GM19468 (cell line): Measurements from ENCODE around the gene CLEC11A.
"Not testable (repeated sequence)": the region's sequence is repeated elsewhere in the genome, so short reads cannot be mapped to it uniquely, and the experiment has no call there.

ENCODE experiments used
- ATAC-seq: cut with Tn5 transposase; IDR thresholded peaks from one replicate; pipeline ENCODE4 v1.9.1; 2021; ENCODE audit warnings: mild to moderate bottlenecking, moderate library complexity, moderate number of reproducible peaks; ENCODE audit not compliant: unreplicated experiment; ENCODE audit errors: extremely low read depth

CLEC11A gene

DNA sequence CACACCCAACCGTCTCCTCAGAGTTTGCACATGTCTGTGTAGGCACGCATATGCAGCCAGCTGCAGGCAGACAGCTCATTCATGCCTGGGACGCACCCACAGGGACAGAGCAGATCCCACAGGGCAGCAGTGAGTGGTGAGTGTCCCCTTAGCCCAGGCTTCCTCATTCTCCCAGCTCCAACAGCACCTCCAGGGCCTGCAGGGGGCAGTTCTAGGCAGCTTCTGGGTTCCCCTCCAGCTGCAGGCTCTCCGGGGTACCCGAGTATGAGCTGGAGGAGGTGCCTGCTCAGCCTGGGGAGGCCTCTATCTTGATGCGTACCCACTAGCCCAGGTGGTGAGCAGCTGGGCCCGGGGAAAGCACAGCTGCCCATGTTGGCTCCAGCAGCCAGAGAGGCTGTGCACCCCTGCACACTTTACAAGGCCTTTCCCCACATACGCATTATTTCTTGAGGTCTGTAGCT, 2.2 kb upstream of the CLEC11A start:
- no peak for ATAC-seq

DNA sequence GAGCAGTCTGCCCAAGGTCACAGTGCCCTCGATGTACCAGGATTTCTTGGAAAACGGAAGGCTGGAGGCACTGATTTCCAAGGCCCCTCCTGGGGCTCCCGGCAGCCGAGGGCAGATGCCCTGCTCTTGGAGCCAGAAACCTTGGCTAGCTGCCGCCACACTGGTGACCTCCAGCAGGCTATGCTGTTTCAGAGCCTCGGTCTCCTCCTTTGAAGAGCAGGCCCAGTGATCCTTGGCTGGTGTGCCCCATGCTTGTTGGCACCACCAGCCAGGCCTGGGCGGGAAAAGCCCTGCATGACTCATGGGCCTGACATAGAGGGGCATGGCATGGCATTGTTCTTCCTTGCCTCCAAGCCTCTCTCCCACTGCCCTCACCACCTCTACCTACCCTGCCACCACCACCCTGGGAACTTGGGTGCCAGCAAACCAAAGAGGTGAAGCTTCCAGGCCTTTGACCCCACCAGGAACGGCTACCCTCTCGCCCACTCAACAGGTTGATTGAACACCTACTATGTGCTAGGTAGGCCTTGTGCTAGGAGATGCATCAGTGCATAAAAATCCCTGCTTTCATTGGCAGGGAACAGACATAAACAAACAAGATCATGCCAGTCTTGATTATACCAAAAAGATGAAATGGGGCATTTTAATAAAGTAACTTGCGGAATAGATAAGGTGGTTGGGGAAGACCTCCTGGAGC, 1.6 kb upstream of the CLEC11A start:
- no peak for ATAC-seq

DNA sequence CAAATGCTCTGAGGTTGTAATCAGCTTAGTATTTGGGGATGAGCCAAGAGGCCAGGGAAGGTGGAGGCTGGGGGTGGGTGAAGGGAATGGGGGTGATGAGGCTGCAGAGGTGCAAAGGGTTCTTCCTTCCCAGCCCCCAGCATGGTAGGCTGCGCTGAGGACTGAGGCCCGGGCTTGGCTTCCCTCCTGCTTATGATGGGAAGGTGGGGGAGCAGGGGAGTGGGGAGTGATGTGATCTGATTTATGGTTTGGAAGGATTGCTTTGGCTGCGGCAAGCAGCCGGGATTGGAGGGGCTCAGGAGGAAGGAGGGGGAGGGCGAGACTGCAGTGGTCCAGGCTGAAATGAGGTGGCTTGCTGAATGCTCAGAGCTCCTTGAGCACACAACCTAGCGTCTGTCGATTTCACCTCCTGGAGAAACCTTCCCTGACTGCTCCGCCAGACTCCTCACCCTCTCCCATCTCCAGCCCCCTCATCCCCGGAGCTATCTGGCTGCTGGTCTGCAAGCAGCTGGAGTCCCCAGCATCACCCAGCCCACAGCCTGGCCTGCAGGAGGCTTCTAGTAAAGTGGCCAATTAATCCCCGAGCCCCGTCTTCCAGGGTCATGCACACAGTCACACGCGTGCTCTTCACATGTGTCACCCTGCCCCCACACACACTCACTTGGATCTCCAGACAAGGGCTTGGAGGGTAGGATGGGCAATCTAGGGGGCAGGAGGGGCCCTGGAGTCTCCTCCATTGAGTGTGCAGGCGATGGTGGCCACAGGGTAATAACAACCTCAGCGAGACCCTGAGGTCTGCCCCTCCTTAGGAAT, 757 bp upstream of the CLEC11A start:
- ATAC-seq: no peak

DNA sequence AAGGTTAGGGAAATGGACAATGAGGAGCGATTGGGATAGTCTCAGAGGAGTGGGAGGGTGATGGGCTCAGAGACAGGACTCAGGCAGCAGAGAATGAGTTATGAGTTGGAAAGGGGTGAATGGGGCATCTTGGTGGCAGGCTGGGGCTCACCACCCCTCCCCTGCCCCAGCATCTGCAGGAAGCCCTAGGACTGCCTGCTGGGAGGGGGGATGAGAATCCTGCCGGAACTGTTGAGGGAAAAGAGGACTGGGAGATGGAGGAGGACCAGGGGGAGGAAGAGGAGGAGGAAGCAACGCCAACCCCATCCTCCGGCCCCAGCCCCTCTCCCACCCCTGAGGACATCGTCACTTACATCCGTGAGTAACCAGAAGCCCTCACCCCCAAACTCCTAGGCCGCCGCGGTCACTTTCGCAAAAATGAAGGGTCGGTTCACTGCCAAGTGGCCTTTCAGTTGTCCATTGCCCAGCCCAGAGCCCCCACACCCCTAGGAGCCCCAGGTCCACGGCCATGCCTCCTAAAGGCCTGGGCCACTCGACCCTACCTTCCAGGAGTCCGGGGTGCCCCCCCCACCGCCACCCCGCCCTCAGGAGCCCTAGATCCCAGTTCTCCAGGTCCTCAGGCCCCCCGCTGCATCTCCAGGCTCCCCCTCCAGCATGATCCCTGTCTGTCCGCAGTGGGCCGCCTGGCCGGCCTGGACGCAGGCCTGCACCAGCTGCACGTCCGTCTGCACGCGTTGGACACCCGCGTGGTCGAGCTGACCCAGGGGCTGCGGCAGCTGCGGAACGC, 764 bp downstream of the CLEC11A start:
- no peak for ATAC-seq

DNA sequence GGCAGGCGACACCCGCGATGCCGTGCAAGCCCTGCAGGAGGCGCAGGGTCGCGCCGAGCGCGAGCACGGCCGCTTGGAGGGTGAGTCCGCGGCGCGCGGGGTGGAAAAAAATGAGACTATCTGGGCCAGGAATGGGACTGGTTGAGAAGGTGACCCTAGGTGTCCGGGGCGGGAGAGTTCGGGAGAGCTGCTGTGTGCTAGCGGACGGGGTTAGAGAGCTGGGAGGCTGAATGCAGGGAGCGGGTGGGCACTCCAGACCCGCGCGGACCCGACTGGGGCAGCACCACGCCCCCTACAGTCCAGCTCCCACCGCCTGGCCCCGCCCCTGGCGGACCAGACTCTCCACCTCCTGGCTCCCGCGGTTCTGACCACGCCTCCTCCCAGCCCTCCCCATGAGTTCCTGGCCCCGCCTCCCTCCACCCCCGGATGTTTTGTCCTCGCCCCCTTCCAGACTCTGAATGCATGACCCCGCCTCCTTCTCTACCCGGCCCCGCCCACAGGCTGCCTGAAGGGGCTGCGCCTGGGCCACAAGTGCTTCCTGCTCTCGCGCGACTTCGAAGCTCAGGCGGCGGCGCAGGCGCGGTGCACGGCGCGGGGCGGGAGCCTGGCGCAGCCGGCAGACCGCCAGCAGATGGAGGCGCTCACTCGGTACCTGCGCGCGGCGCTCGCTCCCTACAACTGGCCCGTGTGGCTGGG, 1.5 kb downstream of the CLEC11A start:
- ATAC-seq: peak; percentile 39

DNA sequence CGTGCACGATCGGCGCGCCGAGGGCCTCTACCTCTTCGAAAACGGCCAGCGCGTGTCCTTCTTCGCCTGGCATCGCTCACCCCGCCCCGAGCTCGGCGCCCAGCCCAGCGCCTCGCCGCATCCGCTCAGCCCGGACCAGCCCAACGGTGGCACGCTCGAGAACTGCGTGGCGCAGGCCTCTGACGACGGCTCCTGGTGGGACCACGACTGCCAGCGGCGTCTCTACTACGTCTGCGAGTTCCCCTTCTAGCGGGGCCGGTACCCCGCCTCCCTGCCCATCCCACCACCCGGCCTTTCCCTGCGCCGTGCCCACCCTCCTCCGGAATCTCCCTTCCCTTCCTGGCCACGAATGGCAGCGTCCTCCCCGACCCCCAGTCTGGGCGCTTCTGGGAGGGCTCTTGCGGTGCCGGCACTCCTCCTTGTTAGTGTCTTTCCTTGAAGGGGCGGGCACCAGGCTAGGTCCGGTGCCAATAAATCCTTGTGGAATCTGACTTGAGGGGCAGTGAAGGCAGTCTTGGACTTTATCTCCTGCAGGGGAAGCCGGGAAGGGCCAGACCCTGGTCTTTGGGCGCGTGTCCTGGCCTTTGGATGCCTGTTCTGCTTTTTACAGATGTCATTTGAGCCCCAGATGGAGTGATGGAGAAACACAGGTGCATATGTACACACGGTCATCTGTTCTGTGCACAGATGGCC, 2.2 kb downstream of the CLEC11A start:
- no peak for ATAC-seq

DNA sequence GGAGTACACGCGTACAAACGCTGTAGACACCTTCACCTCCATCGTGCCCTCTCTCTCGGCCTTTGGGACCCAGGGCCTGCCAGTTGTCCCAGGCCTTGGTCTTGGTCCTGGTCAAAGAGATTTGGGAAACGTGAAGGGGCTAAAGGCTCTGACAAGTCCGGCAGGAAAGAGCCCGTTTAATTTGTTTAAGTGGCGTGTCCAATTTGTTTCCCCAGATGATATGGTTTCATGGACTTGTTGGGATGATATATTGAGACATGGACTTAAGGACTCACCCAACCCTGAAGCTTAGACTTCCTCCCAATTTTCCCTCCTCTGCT, 2.7 kb downstream of the CLEC11A start:
- ATAC-seq: no peak

DNA sequence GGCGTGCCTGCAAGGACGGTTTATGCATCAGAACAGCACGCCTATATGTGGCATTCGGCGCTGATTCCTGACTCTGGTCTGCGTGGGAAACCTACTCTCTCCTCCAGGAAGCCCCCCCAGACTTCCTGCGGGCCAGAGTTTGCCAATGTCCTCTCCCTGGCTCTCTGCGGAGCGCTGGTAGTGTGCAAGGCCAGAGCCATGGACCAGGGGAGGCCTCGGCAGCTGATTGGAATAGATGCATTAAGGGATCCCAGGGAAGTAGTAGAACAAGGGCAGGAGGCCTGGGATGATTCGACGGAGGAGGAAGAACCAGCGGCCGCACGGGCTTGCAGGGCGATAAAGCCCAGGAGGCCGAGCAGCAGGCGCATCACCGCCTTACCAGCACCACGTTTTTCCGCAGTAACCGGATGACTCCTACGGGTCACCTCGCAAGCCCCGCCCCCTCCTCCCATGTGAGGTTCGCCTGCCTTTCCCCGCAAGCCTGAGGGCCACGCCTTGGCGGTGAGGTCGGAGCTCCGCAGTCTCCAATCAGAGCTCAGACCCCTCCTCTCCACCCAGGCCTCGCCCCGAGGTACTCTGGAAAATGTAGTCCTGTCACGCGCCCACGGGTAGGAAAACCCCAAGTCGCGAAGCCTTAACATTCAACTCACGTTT, 5.0 kb downstream of the CLEC11A start:
- ATAC-seq: no peak

DNA sequence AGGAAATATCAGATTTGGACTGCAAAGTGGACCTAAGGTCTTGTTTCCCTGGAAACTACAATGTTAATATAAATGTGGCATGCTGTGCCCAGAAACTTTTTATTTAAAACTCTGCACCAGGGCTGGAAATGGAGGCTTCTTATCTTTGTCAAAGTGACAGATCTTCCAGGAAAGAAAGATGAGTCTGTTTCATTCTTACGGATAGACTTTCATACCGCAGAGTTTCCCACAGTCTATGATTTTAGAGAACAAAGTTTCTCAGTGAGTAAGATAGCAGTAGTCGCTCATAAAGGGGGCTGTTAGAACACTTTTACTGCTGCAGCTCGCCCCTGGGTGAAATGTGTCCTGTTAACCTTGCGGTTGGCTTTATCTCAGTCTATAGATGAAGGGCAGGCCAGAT, 6.7 kb downstream of the CLEC11A start:
- ATAC-seq: no peak

DNA sequence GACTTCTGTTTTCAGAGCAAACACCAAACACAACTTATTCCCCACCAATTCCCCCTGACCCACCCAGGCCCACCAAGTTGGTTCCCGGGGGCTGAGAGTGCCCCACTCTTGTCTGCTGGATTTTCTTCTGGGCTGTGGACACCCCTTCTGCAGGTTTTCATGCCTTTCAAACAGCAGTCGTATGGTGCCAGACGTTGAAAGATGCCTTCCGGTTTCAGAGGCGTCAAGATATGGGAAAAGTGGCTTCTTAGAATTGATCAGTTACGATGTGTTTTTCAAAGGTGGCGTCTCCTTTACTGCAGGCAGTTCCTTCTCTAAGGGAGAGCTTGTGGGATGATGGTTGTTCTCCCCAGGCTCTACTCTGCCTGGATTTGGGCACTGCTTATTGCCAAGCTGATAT, 12.7 kb downstream of the CLEC11A start:
- ATAC-seq: no peak

DNA sequence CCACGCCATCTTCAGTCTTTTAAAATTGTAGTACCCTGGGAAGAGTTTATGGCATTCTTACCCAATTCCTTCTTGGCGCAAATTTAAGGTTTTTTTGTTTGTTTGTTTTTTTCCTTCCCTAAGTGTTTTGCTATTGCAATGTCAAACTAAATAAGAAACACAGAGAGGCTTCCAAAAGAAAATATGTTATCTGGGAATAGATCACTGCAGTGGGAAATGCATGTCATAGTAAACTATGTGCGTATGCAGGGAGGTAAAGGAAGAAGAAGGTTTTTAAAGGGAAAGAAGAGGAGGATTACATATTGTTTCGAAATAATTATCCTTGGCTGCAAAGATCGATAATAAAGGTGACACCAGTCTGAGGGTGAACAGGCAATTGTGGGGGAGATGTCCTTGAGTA, 13.2 kb downstream of the CLEC11A start:
- ATAC-seq: no peak

DNA sequence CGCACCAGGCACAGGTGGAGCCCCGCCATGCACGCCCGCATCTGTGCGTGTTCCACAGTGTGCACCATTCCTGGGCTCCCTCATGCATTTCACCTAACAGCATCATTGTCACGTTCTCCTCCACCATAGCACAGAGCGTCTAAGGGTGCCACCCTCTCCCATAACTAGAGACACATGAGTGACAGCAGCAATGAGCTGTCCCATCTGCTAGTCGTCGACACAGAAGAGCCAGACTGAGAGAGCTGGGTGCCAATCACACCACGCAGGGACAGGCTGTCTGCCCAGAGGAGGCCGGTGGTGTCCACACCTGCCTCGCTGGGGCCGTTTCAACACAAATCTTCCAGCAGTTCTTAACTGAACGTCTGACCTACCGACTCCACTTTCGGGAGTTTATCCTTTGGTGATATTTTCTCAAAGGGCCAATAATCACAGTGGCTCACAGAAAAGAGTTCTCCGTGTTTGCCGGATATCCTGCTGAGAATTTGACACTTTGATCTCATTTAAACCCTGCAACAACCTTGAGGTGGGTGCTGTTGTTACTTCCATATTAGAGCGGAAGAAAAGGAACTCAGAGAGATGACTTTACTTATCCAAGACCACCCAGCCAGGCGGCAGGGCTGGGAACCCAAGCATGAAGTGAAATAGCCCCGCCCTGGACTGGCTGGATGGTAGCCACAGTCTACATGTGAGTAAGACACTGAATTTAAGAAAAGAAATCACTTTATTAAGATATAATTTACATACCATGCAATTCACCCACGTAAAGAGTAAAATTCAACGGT, 16.2 kb downstream of the CLEC11A start:
- ATAC-seq: no peak

DNA sequence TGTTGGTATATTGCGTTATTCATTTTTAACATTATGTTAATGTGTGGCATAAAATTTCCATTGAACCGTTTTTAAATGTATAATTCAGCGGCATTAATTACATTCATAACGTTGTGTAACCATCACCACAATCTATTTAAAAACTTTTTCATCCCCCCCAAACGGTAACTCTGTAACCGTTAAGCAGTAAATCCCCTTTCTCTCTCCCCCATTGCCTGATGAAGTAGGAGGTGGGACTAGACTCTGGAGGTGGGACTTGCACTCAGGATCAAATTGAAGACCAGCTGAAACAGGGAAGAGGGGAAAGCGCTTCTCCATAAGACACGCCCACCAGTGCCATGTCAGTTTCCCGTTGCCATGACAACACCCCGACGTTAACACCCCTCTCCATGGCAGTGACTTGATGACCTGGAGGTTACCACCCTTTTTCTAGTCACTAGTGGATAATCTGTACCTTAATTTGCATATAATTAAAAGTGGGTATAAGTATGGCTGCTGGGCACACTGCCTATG, 16.8 kb downstream of the CLEC11A start:
- no peak for ATAC-seq

DNA sequence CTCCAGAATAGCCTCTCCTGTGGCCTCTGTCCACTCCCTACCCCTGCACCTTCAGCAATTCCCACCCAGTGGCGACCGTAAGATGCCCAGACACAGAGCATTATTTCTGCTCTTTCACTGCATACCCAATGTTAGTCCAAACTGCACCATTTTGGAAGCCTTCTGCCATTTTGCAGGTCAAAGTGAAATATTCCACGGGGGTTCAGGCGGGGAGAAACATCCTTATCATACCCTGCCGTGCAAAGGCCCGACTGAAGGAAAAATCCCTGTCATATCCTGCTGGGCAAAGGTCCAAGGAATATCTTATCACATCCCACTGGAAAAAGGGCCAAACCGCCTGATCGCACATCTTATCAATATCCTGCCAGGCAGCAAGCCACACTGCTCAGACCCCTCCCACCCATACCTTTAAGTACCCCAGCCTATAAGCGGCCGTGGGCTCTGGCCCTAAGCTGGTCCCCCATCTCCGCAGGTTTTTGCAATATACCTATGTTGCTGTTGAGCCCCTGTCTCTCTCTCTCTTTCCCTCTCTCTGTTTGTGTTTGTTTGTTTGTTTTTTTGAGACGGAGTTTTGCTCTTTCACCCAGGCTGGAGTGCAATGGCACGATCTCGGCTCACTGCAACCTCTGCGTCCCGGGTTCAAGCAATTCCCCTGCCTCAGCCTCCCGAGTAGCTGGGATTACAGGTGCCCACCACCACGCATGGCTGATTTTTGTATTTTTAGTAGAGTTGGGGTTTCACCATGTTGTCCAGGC, 18.2 kb downstream of the CLEC11A start:
- no peak for ATAC-seq

DNA sequence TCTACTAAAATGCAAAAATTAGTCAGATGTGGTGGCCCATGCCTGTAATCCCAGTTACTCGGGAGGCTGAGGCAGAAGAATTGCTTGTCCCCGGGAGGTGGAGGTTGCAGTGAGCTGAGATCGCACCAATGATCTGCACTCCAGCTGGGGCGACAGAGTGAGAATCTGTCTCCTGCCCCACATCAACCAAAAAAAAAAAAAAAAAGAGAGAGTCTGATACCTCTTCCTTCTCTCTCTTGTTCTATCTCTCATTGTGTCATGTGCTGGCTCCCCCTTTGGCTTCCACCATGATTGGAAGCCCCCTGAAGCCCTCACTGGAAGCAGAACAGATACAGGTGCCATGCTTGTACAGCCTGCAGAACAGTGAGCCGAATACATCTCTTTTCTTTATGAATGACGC, 20.4 kb downstream of the CLEC11A start:
- no peak for ATAC-seq

DNA sequence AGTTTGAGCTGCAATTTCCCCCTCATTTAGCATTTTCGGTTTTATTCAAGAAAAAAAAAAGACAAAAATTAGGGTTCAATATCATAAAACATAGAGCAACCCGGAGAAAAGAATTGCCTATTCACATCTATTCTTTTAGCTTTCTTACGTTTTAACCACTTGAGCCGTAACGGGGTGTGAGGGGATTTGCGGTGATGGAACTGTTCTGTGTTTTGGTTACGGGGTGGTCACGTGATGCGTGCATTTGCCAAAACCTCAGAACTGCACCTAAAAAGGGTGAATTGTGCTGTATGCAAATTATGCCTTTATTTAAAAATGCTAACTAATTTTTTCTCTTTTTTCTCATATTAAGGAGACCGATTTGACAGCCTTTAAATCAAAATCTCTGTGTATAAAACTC, 22.1 kb downstream of the CLEC11A start:
- ATAC-seq: no peak

DNA sequence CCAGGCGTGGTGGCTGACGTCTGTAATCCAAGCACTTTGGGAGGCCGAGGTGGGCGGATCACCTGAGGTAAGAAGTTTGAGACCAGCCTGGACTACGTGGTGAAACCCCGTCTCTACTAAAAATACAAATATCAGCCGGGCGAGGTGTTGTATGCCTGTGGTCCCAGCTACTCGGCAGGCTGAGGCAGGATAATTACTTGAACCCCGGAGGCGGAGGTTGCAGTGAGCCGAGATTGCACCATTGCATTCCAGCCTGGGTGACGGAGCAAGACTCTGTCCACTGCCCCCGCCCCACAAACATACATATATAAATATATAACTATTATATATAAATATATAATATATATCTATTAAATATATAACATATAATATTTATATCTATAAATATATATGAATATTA, 24.0 kb downstream of the CLEC11A start:
- not testable (repeated sequence) for ATAC-seq

DNA sequence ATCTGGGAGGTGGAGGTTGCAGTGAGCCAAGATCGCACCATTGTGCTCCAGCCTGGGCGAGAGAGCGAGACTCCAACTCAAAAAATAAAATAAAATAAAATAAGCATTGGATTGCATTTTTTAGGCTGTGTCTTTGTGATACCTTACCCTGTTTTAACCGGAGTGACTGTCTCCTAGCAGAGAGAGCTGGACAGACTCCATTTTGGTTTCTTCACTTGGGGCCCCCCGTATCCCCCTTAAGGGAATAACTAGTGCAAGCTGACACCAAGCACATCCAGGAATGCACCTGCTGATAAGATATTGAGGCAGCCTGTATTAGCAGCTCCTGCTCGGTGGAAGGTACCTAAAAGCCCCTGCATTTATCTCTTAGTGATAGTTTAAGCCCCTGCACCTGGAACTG, 26.3 kb downstream of the CLEC11A start:
- ATAC-seq: no peak
